NCI-H774 (cell line): ENCODE results near the gene CCL17.
"Not testable (repeated sequence)": the region's sequence is repeated elsewhere in the genome, so short reads cannot be mapped to it uniquely, and the experiment has no call there.

Experiments
- DNase-seq: peaks from one replicate; lab custom pipeline; 2025; lab: John Stamatoyannopoulos, UW

CCL17 gene

DNA sequence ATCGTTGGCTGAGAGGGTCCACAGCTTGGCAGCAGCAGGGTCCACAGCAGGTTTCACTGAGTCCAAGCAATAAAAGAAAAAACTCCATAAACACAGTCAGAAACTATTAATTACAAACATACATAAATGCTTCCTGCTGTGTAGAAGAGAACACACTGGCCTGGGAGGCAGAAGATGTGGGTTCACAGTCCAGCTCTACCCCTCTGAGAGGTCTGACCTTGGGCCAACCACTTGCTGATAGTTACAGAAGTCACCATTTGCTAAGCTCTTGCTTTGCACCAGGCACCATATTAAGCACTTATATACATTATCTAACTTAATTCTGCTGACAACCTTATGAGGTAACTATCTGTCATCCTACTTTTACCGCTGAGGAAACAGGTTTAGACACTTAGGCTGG is 27.9 kb downstream of the CCL17 start:
- no peak for DNase-seq

DNA sequence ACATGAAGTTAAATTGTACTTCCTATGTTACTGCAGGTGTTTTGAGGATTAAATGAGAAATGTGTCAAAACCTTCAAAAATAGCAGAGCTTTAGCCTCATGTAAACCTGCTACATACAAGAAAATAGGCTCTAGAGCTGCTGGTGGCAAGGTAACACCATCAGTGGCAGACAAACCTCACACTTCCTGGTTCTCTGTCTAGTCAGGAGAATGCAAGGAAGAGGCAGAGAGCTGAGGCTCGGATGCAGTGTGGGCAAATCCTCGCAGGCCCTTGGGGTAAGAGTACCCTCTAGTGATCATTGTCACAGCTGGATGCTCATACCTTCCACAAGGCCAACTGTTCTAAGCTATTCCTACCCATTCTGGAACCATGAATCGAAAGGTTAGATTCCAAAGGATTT is 28.4 kb downstream of the CCL17 start:
- DNase-seq, result no peak

DNA sequence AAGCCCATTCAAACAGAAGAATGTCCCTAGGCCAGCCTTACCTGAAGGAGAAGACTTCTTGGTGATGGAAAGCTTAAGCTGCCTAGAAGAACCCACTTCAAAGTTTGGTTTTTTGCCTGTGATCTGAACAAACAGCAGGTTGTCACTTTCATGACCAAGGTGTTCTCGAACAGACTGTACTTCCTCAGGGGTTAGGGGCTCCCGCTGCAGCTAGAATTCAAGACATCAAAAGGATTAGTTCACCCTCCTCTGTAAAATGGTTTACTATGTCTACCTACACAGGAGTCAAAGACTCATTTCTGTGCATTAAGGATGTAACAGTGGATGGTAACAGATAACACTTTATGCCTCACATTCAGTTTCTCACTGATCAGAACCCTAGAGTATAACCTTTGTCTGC is 29.4 kb downstream of the CCL17 start:
- no peak for DNase-seq

DNA sequence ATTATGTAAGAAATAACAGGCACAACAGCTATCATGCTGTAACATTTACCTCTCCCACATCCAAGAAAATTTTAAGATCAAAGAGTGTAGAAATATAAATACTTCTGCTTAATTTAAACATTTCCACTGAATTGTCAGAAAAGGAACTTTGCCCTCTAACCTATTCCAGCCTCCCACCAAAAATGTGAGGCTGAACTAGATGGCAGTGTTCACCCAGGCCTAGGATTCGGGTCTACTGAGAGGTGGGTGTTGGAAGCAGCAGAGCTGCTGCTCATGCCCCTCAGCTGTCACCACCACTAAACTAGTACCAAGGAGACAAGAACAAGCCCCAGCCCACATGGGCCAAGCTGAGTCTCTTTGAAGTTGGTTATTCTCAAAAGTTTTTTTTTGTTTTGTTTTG is 31.3 kb downstream of the CCL17 start:
- DNase-seq, result no peak

DNA sequence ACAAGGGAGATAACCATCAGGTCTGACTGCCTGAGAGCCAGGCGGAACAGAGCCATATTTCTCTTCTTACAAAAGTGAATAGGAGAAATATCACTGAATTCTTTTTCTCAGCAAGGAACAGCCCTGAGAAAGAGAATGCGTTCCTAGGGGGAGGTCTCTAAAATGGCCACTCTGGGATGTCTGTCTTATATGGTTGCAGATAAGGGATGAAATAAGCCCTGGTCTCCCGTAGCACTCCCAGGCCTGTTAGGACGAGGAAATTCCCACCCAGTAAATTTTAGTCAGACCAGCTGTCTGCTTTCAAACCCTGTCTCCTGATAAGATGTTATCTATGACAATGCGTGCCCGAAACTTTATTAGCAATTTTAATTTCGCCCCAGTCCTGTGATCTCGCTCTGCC is 35.4 kb downstream of the CCL17 start:
- not testable (repeated sequence) for DNase-seq

DNA sequence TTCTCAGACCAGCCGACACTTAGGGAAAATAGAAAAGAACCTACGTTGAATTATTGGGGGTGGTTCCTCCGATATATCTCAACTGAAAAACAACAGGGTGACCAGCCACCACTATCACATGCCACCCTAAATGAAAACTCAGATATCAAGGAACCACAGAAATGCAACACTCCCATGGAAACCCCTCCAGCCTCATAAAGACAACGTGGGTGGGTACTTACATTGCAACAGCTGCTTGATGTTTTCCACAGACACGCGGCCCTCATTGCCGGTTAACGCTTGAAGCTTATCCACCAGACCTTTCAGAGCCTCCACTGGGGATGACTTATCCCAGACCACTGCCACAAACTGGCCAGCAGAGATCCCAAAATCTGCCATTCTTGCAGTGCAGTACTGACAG is 36.0 kb downstream of the CCL17 start:
- DNase-seq, result not testable (repeated sequence)

DNA sequence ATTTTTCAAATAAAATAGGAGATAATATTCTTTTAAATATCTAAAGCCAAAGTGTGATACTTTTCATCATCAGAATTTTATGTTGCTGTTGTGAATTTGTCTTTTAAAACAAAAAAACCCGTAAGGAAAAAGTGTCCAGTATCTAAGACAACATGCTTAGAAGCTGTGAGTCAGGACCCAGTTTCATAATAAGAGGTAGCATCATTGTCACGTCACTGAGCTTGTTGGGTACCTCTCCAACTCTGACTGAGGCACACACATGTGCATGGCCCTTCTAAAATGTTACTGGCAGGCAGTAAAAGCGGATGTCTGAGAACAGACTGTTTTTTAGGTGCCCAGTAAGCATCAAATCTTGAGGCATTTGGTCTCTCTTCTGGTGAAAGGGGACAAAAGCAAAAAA is 40.1 kb downstream of the CCL17 start:
- DNase-seq, result no peak

DNA sequence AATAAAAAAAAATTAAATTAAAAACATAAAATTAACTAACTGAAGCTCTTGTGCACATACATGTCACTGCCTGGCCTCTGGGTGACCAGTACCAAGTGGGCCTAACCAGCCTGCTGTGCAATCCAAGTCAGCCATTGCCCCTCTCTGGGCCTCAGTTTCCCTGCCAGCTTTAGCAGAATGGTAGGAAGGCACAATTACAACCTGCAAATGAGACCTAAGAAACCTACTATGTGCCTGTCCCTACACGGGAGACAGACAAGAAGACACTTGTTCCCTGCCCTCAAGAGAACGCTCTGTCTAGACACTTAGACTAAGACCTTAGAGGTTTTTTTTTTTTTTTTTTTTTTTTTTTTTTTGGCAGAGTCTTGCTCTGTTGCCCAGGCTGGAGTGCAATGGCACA is 40.9 kb downstream of the CCL17 start:
- DNase-seq, result no peak

DNA sequence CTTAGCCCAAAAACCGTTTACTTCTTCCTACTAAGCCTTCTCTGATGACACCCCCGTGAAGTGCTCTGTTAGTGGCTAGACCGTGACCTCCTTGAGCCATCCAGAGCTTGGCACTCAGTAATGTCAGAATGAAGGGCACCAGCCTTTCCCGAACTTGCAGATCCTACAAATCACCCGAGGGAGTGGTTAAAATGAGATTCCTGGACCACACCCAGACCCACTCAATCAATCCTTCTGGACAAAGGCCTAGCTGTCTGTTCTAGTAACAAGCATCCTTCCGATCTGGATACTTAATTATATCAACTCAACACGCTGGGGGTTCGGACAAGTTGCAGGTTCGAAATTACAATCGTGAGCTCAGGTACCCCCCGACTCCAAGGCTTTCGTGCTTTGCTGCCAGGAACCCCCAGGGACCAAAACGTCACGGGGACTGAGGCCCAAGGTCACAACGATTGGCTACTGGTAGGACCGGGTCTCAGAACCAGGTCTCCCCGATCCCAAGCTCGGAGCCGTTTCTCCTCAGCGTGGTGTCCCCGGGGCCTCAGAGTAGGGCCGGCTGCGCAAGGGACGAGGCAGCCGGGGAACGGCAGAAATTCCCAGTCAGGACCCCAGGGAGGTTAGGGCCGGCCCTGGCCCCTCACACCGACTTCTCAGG is 42.1 kb downstream of the CCL17 start:
- no peak for DNase-seq

DNA sequence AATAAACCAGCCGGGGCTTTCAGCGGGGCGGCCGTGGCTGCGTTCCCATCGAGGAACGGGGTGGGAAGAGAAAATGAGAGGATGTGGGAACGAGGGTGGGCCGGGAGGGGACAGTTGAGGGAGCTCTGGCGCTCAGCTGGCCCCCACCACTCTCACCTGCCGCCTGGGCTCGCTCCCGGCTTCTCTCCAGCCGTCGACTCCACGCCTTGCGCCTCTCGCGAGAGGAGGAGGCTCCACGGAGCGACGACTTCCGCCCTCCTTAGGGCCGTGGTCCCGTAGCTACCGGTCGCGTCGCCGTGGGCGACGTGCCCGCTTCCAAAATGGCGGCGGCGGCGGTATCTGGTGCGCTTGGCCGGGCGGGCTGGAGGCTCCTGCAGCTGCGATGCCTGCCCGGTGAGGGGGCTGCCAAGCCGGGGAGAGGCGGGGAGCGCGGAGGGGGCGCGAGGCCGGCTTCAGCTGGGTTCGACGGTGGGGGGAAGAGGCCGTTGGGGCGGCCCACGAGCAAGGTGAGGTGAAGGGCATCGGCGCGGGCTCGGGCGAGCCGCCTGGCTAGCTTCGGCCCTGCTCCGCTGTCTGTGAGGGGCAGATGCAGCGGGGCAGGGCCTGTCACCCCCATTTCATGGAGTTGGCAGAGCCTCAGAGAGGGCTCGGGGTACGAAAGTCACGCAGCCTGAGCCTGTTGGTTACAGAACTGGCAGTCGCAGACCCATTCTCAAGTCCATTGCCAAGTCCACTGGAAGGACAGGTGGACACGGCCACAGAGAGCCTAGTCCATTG is 42.8 kb downstream of the CCL17 start, which contains the start of the genes CIAPIN1 and COQ9:
CIAPIN1 (minus strand) TSS at position 200 of the 777 bp plus-strand sequence. CDS start 6,457 bp downstream, outside the sequence.
COQ9 (plus strand) TSS at position 294 of the 777 bp plus-strand sequence; CDS start at position 321, 27 bp downstream.
- DNase-seq, result peak; percentile 93

DNA sequence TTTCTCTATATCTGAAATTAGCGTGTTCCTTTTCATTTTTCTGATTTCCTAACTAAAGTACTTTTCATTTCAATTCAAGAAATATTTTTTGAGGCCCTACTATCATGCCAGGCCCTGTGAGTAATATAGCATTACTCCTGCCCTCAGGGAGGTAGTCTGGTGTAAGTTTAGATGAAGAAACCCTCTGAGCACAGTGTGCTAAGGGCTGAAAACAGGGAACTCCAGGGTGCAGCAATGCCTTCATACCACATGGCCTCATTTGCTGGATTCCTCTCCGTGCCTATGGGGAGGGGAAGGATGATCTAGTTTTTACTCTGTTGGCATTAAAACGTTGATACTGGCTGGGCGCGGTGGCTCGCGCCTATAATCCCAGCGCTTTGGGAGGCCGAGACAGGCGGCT is 47.5 kb downstream of the CCL17 start:
- DNase-seq, result no peak

DNA sequence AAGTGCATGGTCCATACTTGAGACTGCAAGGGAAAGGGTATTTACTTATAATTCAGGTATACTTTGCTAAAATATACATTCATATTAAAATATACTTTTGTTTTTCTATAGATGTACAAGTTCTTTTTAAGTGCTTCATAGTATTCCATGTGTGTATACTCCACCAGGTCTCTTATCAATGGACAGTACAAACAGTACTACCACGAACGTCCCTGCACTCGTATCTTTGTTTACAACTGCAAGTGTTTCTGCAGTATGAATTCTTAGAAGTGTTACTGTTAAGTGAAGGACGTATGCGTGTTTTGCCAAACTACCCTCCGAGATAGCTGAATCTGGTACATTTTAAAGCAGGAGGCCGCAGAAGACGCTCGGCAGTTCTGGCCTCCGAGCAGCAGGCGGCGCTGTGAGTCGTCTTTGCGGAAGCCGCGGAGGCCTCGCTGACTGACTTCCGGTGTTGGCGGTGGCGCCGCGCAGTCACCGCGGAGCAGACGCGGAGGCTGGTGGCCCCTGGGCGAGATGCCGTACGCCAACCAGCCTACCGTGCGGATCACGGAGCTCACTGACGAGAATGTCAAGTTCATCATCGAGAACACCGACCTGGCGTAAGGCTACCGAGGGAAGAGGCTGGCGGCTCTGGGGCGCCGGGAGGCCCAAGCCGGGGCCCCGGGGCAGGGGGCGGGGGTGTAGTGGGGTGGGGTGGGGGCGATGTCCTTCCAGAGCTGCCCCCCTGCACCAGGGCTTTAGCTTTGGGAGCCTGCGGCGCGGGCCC is 57.8 kb downstream of the CCL17 start, which contains the start of gene POLR2C:
POLR2C (plus strand) TSS at position 471 of the 769 bp plus-strand sequence; CDS start at position 517, 46 bp downstream.
- peak; percentile 81 for DNase-seq

DNA sequence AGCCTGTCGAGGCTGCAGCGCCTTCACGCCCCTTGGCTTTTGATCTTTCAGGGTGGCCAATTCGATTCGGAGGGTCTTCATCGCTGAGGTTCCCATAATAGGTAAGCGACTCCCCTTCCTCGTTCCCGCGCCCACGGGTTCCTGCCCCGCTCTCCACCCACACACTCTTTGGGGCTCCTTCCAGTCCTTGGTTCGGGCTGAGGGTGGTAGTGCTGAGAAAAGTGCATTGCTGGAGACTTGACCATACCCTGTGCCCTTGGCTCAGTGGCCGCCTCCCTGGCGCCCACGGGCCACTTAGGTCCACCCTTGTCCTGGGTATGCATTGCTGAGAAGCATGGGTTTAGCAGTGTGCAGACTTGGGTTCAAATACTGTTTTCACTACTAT is 58.4 kb downstream of the CCL17 start:
- no peak for DNase-seq

DNA sequence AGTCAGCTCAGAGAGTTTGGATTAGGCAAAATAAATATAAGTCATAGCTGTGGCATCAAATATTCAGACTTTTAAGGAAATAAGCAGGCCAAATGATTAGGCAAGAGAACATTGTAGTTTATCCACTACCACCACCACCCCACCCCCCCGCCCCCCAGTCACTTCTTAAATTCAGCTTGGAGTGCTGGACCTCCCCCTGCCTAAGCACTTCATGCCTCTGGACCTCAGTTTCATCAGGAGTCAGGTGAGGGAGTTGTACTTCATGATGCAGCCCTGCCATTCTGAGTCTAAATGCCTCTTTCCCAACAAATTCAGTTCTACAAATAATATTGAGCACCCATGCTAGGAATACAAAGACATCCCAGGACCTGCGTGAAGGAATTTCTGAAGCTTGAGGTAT is 60.0 kb downstream of the CCL17 start:
- no peak for DNase-seq
